ENCODE measurements around the gene RWDD2A. TPM values are rescaled to one million over a fixed set of nuclear protein-coding genes. Genes with fewer than 3 reads are reported as not detected.
A peak's percentile ranks its signal among the peaks of the same experiment; 100 is the strongest.

The RWDD2A gene
- total and polyA plus RNA-seq, 2 of the 8 experiments (the other 6 are each of a cell fraction or from before 2014, with no cell fraction given), result 2.1 to 3.6 TPM

- TF ChIP-seq RBBP5 (IDR thresholded peaks at IDR 0.05; ENCODE audit: borderline replicate concordance, low read depth, low read length), result 0 out of 2 replicates have a peak, but pooled peaks have one; percentile 67
- TF ChIP-seq ASH2L (IDR thresholded peaks at IDR 0.05; ENCODE audit: low read length), result peak; percentile 63
- peak; percentile 73 for TF ChIP-seq PHF8 (conservative IDR thresholded peaks at IDR 0.05; ENCODE audit: low read depth, low read length)
- TF ChIP-seq EP300 (IDR thresholded peaks at IDR 0.05; ENCODE audit: borderline replicate concordance in 1 of 2, low read depth in 2 of 2, low read length in 2 of 2), result 0 out of 3 replicates have a peak, but pooled peaks of 1 of the 2 experiments have one; percentile 13
- TF ChIP-seq KDM4A (IDR thresholded peaks at IDR 0.05; ENCODE audit: low read depth, low read length, severe bottlenecking), result peak; percentile 33
- no peak for TF ChIP-seq BRCA1 (IDR thresholded peaks at IDR 0.05; ENCODE audit: low read depth, low read length)
- peak; percentile 75 for TF ChIP-seq TBP (IDR thresholded peaks at IDR 0.05; ENCODE audit: low read depth, low read length)
- no peak for TF ChIP-seq MAFK (IDR thresholded peaks at IDR 0.05; ENCODE audit: low read depth, low read length)
- TF ChIP-seq TAF7 (optimal IDR thresholded peaks at IDR 0.05; ENCODE audit: borderline replicate concordance, low read depth, low read length), result peak; percentile 1
- TF ChIP-seq POLR2AphosphoS5 (IDR thresholded peaks at IDR 0.05; ENCODE audit: low read depth, low read length), result peak; percentile 67; the same call in 1 of the 2 replicates
- TF ChIP-seq POLR2A (IDR thresholded peaks at IDR 0.05; ENCODE audit: control extremely low read depth in 1 of 2, low read depth in 2 of 2, low read length in 2 of 2), result peak; percentile 36 to 65; a peak in 2 of 3 replicates
Measured at GRCh38 chr6:83192871-83193746, at the start of gene RWDD2A, which contains the start of gene PGM3 (continued).

All from H1 (cell line).